ENCODE measurements around the gene ATP5ME.

GRCh38 chr4:664713-665231 lies 9.3 kb downstream of the ATP5ME start:
- TF ChIP-seq CTCF (IDR thresholded peaks at IDR 0.05; ENCODE audit: insufficient read depth, low read length, poor library complexity, severe bottlenecking) (no peak), EZH2phosphoT487 (conservative IDR thresholded peaks at IDR 0.05; ENCODE audit: low read length) (no peak)

All from SU-DHL-6 (cell line).